Activated naive CD4-positive, alpha-beta T cell treated with anti-CD3 and anti-CD28 coated beads, Interleukin-2, amount 50 U/mL, for 72 hours (primary cell): ENCODE data around the gene COPS6. TPM values are rescaled to one million over a fixed set of nuclear protein-coding genes. Genes with fewer than 3 reads are reported as not detected.
A peak's percentile ranks its signal among the peaks of the same experiment; 100 is the strongest.

ENCODE experiments used
- ATAC-seq, 2 donors: fragments of 150-1000 bp; cut with Tn5 transposase; 2 replicates each; pipeline ENCODE4 v1.10.0; 2021; ENCODE audit warnings: mild to moderate bottlenecking in 2 of 2, moderate library complexity in 2 of 2
- DNase-seq, 2 donors: peaks; one replicate each; pipeline ENCODE4 v3.0.0; 2021 to 2022; ENCODE audit warnings: low spot score in 2 of 2
- H3K27ac Mint-ChIP-seq, 2 donors: one replicate each; pipeline ENCODE4 v1.8.0; 2022; ENCODE audit warnings: mild to moderate bottlenecking in 2 of 2, mixed read lengths in 2 of 2
- H3K36me3 Mint-ChIP-seq, 2 donors: one replicate each; pipeline ENCODE4 v1.8.0; 2022; ENCODE audit warnings: mixed read lengths in 2 of 2
- H3K9me3 Mint-ChIP-seq, 2 donors: one replicate each; pipeline ENCODE4 v1.8.0; 2022; ENCODE audit warnings: mixed read lengths in 2 of 2
- total RNA-seq, 2 donors: library from RNA; stranded (reverse); gene quantifications; one replicate each; pipeline ENCODE4 v1.2.3, GENCODE V29; 2022

COPS6 gene
- total RNA-seq, 2 donors from 2014 or later = 84.6 to 107 TPM

DNA sequence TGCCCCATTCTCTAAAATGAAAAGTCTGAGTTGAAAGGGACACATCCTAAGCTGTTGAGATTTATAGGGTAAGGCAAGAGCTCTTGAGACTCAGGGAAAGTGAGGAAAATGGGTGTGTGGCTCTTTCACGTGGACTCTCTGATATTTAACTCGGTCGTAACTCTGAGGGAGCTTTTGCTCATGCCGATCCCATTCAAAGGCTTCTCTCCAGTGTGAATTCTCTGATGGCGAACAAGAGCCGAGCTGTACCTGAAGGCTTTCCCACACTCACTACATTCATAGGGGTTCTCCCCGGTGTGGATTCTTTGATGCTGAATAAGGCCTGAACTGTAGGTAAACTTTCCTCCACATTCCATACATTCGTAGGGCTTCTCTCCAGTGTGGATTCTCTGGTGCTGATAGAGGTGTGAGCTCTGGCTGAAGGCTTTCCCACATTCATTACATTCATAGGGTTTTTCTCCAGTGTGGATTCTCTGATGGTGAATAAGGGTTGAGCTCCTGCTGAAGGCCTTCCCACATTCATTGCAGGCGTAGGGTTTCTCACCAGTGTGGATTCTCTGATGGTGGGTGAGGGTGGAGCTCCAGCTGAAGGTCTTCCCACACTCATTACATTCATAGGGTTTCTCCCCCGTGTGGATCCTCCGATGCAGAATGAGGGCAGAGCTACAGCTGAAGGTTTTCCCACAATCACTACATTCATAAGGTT, 17.6 kb upstream of the COPS6 start:
- Mint-ChIP-seq H3K9me3 (peaks cover 19 to 30% of the 10 kb centered on the region in 2 donors), H3K27ac (no peak overlapping the region), H3K36me3 (peaks cover 62 to 67% of the 10 kb centered on the region in 2 donors)
- ATAC-seq (no peak), DNase-seq (no peak)

DNA sequence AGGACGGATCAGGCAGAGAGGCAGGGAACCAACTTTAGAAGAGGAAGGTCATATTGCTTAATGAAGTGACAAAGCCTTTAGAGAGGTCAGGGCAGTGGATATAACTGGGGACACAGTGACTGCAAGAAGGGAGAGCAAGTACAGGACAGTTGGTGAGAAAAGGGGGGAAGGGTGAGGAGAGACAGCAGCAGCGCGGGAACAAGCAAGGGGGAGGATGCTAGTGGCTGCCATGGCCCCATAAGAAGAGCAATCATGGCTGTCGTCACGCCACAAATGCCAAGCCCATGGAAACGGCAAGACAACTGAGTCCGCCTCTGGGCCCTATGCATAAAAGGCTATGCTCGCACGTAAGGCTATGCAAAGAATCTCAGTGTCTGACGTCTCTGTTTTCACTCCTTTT, 16.3 kb upstream of the COPS6 start:
- H3K27ac Mint-ChIP-seq = no peak overlapping the region
- DNase-seq (no peak), ATAC-seq (no peak)
- peaks cover 72 to 79% of the 10 kb centered on the region in 2 donors for H3K36me3 Mint-ChIP-seq
- peaks cover 19 to 30% of the 10 kb centered on the region in 2 donors for H3K9me3 Mint-ChIP-seq

DNA sequence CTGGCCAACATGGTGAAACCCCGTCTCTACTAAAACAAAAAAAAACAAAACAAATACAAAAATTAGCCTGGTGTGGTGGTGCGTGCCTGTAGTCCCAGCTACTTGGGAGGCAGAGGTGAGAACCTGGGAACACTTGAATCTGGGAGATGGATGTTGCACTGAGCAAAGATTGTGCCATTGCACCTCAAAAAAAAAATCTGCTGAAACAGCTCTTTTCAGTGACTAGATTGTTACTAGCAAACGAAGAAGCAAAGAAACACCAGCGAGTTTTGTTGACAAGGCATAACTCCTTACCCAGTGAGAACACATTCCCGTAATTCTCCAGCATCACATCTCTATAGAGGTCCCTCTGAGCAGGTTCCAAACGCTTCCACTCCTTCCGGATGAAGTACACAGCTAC, 13.9 kb upstream of the COPS6 start:
- Mint-ChIP-seq H3K9me3 (peaks cover 19 to 30% of the 10 kb centered on the region in 2 donors), H3K36me3 (peaks cover 71 to 81% of the 10 kb centered on the region in 2 donors), H3K27ac (no peak overlapping the region)
- ATAC-seq (no peak), DNase-seq (no peak)

DNA sequence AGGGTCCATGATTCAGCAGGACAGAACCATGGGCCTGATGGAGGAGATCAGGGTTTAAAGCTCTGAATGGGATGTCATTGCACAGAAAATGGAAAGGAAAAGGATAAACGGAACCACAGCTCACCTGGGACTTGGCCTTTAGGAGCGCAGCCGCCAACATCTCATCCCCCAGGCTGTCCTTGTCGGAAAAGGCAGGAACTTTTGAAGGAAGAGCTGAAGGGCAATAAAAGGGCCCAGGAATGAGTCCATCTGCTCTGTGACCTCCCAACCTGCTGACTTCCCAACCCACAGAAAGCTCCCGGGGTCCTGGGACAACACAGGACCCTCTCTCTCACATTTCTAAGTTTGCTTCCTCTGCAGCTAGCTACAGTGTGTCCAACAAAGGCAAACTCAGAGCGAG, 13.4 kb upstream of the COPS6 start:
- peaks cover 19 to 25% of the 10 kb centered on the region in 2 donors for H3K9me3 Mint-ChIP-seq
- ATAC-seq = no peak
- DNase-seq = no peak
- peaks cover 69 to 75% of the 10 kb centered on the region in 2 donors for H3K36me3 Mint-ChIP-seq
- H3K27ac Mint-ChIP-seq = no peak overlapping the region

DNA sequence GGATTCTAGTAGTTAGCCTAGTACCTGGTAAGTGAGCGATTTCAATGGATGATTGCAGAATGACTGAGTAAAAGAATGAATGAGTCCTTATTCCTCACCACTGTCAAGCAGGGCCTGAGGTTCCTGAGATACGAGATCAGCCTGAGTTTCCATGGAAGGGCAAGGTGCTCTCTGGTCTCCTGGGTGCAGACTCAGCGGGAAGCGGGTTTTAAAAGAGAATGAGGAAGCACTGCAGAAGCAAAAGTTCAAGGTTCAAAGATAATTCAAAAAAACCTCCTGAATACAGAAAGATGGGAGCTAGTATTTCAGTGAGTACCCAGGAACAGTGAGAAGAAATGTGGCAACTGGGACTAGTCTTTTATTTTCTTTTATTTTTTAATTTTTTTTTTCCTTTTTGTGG, 11.6 kb upstream of the COPS6 start:
- Mint-ChIP-seq H3K36me3 (peaks cover 55 to 62% of the 10 kb centered on the region in 2 donors), H3K27ac (peak overlapping the region in 1 of 2 donors; percentile 15), H3K9me3 (peaks cover 8 to 10% of the 10 kb centered on the region in 2 donors)
- ATAC-seq (no peak), DNase-seq (no peak)

DNA sequence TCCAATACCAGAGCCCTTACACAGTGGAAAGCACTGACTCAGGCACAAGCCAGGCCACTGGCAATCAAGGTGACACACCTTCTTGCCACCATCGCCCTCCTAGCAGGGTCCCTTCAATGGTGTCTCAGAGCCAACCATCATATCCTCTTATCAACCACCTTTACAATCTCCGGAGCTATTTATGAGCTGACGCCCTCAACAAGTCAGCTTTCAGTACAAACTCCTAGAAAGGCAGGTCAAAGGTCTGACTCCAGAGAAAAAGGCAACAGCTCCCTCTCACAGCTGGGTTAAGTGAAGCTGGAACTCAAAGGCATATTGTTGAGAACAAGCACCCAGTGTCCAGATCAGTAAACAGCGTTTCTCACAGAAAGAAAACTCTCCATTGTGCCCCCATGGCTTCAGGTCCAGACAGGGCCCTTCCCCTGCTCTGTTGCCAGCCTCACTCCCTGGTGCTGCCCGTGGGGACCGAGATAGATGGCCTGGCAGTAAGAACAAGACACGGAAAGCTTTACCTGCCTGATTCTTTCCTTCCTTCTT, 9.7 kb upstream of the COPS6 start:
- no peaks in the 10 kb centered on the region for H3K9me3 Mint-ChIP-seq
- ATAC-seq (no peak), DNase-seq (no peak)
- H3K36me3 Mint-ChIP-seq = peaks cover 36 to 43% of the 10 kb centered on the region in 2 donors
- H3K27ac Mint-ChIP-seq = no peak overlapping the region

DNA sequence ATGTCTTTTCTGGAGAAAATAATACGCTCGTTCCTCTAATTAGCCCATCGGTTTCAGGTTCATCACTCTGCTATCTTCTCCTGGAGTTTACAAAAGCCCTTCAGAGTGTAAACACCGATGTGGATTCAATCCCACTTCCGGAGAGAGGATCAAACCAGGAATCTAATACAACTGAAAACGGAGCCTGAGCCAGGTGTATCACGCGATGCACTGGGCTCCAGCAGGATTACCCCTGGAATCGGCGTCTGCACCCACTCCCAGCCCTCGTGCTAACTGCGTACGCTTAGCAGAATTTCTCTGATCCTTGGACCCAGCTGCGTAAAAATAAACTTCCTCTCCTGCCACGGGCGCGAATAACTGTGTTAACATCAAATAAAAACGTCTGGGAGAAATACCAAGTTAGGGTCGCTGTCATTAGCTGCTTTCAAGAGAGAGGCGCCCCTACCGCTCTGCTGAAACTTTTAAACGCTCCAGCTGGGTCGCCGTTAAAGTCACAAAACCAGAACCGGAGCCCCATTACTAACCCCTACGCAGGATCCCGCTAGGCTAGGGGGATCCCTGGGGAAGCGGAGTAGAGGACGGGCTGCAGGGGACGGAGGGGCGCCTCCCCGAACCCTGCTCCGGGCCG, 7.7 kb upstream of the COPS6 start:
- peak overlapping the region; percentile 88 to 94 for H3K27ac Mint-ChIP-seq
- no peak for ATAC-seq
- peaks cover 20 to 24% of the 10 kb centered on the region in 2 donors for H3K36me3 Mint-ChIP-seq
- no peak for DNase-seq
- H3K9me3 Mint-ChIP-seq = no peaks in the 10 kb centered on the region

DNA sequence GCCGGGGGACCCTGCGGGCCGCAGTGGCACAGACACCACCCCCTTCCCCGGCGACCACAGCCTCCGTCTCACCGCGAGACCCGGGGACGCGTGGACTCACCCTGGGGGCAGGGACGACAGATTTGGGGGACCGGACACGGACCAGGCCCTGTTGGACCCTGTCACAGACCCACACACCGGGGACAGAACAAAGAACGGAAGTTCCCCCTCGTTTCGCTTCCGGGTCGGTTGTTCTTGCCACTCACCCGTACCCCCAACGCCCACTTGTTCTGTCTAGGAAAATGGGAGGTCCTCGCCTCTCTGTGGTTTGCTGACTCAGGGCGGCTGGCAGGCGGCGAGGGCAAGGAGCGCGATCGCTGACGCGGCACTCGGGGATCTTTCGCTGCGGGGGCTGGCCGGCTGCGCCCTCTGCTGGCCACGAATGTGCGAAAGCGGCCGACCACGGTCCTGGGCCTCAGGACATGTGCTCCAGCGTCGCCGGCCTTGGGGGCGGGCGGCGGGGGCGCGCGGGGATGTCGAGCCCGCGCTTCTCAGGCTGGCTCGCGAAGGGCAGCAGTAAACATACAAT, 7.2 kb upstream of the COPS6 start, which contains the start of gene ZNF3:
Gene ZNF3 (minus strand): TSS at position 189 of the 568 bp plus-strand sequence. CDS start 4,366 bp downstream, outside the sequence.
- Mint-ChIP-seq H3K36me3 (peaks cover 14 to 18% of the 10 kb centered on the region in 2 donors), H3K27ac (peak within 1 kb of the TSS; percentile 88 to 94), H3K9me3 (no peaks in the 10 kb centered on the region)
- ATAC-seq = peak; percentile 85 to 90
- DNase-seq = peak; percentile 97 to 99

DNA sequence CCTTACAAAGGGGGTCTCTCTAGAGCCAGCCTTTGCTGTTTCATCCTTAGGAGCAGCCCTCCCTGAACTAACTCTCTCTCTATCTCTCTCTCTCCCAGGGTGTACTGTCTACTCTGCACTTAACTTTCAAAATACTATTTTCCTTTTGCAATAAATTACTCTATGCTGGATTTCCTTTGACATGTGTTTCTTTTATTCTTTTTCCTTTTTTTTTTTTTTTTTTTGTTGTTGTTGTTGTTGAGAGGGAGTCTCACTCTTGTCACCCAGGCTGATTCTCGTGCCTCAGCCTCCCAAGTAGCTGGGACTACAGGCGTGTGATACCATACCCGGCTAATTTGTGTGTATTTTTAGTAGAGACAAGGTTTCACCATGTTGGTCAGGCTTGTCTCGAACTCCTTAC, 5.8 kb upstream of the COPS6 start:
- H3K36me3 Mint-ChIP-seq = peaks cover 8 to 10% of the 10 kb centered on the region in 2 donors
- H3K9me3 Mint-ChIP-seq = no peaks in the 10 kb centered on the region
- H3K27ac Mint-ChIP-seq = peak overlapping the region; percentile 45 to 88
- DNase-seq (no peak), ATAC-seq (no peak)

DNA sequence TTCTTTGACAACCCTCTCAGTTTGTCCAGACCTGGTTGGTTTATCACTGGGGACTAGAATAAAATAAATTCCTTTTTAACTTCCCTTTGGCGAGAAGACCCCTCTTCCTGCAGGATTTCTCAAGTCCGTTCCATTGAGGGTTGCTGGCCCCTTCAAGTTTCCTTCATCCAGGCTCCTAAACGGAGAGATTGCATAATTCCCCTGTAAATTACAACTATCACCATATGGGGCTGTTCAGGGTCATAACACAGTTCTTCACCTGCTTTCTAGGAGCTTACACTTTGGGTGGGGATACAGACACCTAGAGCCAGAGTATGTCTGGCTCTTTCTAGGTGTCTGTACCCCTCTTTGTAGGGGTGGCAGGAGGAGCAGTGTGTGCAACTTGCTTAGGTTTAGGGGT, 3.3 kb upstream of the COPS6 start:
- ATAC-seq = no peak
- no peak for DNase-seq
- peaks cover 5 to 12% of the 10 kb centered on the region in 2 donors for H3K36me3 Mint-ChIP-seq
- H3K9me3 Mint-ChIP-seq = no peaks in the 10 kb centered on the region
- no peak overlapping the region for H3K27ac Mint-ChIP-seq

DNA sequence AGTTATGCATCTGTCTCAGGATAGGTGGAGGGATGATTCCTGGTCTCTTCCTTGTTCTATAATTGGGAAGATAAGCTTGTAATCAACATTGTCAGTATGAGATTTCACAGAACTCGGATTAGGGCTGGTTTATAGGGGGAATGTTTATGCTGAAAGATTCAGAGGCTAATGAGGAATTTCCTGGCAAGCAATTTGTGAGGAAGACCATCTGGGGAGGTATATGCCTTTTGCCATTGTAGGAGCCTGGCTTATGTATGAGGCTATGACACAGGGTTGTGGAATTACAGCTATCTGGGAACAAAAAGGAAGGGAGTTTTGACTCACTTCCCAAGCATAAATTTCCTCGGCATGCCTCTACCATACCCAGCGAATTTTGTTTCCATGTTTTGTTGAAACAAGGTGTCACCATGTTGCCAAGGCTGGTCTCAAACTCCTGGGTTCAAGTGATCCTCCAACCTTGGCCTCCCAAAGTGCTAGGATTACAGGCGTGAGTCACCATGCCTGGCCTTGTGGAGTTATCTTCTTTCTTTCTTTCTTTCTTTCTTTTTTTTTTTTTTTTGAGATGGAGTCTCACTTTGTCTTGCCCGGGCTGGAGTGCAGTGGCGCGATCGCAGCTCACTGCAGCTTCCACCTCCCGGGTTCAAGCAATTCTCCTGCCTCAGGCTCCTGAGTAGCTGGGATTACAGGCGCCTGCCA, 1.6 kb upstream of the COPS6 start:
- Mint-ChIP-seq H3K9me3 (no peaks in the 10 kb centered on the region), H3K27ac (peak overlapping the region in 1 of 2 donors; percentile 91), H3K36me3 (peaks cover 0 to 9% of the 10 kb centered on the region in 2 donors)
- ATAC-seq (no peak), DNase-seq (no peak)

DNA sequence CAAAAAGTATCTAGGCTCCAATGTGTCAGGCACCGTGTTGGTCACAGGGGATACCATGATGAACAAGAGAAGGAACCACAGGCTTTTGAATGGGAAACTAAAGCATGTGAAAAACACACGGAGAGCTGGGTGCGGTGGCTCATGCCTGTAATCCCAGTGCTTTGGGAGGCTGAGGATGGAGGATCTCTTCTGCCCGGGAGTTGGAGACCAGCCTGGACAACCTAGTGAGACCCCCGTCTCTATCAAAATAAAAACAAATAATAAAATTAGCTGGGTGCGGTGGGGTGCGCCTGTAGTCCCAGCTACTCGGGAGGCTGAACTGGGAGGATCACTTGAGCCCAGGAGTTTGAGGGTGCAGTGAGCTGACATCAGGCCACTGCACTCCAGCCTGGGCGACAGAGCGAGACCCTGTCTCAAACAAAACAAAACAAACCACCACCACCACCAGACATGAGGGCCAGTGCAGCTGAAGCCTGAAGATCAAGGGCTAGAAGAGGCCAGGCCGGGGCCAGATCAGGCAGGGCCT, 611 bp upstream of the COPS6 start:
- Mint-ChIP-seq H3K36me3 (peaks cover 0 to 9% of the 10 kb centered on the region in 2 donors), H3K27ac (peak overlapping the region; percentile 79 to 91), H3K9me3 (no peaks in the 10 kb centered on the region)
- no peak for DNase-seq
- peak; percentile 3 to 20 for ATAC-seq

DNA sequence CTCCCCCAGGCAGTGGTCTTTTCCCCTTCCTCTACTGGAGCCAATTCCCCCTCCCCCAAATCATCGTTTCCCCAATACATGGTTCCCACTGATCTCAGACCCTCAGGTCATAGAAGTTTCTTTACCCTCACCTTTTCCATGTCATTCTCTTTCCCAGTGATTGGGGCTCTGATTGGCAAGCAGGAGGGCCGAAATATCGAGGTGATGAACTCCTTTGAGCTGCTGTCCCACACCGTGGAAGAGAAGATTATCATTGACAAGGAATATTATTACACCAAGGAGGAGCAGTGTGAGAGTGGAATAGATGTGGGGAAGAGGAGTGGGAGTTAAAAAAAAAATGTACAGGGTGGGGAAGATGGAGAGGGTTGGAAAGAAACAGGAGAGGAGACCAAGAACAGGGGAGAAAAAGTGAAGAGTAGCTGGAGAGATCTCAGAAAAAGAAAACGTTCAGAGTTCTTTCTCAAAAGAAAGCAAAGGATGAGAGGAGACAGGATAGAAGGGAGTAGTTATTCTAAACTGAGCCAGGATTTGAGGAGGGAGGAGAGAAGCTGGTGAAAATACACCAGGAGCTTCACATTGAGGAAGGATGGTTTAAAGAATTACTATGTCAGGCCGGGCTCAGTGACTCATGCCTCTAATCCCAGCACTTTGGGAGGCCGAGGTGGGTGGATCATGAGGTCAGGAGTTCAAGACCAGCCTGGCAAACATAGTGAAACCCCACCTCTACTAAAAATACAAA, 858 bp downstream of the COPS6 start:
- H3K27ac Mint-ChIP-seq = peak overlapping the region; percentile 79 to 91
- no peaks in the 10 kb centered on the region for H3K9me3 Mint-ChIP-seq
- DNase-seq (no peak), ATAC-seq (no peak)
- H3K36me3 Mint-ChIP-seq = peaks cover 10 to 18% of the 10 kb centered on the region in 2 donors

DNA sequence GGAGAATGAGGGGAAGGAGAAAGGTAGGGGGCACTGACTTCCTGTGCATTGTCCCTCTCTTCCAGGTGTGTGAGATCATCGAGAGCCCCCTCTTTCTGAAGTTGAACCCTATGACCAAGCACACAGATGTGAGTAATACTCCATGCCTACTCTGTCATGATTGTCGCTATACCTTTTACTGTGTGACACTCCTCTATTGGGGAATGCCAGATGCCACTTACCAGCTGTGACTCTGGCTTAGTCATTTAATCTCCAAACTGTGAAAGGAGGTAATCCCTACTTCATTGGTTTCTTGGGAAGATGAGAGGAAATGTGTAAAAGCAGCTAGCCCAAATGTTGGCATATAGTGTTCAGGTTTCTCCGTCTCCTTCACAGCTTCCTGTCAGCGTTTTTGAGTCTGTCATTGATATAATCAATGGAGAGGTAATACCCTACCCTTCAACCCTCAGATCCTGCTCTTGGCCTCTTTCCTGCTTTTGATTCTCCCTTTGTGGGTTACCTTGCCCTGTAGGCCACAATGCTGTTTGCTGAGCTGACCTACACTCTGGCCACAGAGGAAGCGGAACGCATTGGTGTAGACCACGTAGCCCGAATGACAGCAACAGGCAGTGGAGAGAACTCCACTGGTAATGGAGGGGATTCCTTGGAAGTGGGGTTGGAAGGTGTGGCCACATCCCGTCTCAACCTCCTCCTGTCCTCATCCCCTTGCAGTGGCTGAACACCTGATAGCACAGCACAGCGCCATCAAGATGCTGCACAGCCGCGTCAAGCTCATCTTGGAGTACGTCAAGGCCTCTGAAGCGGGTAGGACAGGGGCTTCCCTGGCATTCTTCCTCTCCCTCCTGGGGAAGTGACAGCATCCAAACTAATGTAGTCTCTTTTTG, 2.0 kb downstream of the COPS6 start:
- peaks cover 20 to 25% of the 10 kb centered on the region in 2 donors for H3K36me3 Mint-ChIP-seq
- peak; percentile 22 to 49 for ATAC-seq
- H3K9me3 Mint-ChIP-seq = no peaks in the 10 kb centered on the region
- H3K27ac Mint-ChIP-seq = peak overlapping the region; percentile 67 to 86
- no peak for DNase-seq
